ENCODE data around the gene RAD51B.
A peak's percentile ranks its signal among the peaks of the same experiment; 100 is the strongest.
"Not testable (repeated sequence)": the region's sequence is repeated elsewhere in the genome, so short reads cannot be mapped to it uniquely, and the experiment has no call there.

RAD51B gene

DNA sequence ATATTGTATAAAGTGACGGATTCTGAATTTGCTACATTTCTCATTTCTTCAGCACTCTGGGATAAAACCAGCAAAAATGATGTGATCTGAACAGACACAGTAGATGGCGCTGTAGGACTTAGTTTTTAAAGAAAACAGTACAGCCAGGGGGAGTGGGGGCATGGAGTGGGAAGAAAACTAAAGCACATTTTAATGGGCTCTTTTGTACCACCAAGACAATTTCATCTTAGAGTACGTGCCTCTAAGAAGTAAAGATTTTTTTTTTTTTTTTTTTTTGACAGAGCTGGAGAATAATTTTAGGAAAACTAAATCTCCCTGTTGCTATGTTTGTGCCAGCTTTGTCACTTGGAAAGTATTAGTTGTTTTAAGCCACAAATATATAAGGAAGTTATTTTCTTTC lies 124.4 kb downstream of the RAD51B start:
- peak; percentile 10 to 21 (median 18) for DNase-seq (ENCODE audit: low read depth in 4 of 4, low spot score in 1 of 4)

DNA sequence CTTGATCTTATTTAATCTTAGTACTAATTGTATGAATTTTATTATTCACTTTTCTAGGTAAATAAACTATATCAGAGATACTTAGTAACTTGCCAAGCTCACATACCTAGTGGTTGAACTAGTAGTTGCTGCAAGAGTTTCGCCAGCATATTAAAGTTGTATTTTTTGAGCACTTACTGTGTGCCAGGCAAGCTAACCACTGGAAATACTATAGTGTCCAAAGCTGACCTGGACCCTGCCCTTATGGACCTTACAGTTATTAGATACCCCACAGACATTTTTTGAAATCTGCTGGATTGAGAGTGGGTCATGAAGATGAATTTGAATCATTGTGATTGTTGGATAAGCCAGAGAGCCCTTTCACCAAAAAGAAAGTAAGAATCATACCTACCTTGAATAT lies 125.0 kb downstream of the RAD51B start:
- no peak for DNase-seq (ENCODE audit: low read depth in 4 of 4, low spot score in 1 of 4)

DNA sequence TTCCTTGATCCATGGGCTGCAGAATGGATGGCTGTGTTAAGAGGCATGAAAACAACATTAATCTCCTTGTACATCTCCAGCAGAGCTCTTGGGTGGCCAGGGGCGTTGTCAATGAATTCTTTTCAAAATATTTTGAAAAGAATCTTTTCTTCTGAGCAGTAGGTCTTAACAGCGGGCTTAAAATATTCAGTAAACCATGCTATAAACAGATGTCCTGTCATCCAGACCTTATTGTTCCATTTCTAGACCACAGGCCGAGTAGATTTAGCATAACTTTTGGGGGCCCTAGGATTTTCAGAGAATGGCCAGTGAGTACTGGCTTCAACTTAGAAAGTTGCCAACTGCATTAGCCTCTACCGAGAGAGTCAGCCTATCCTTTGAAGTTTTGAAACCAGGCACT lies 130.2 kb downstream of the RAD51B start:
- no peak for DNase-seq (ENCODE audit: low read depth in 4 of 4, low spot score in 1 of 4)

DNA sequence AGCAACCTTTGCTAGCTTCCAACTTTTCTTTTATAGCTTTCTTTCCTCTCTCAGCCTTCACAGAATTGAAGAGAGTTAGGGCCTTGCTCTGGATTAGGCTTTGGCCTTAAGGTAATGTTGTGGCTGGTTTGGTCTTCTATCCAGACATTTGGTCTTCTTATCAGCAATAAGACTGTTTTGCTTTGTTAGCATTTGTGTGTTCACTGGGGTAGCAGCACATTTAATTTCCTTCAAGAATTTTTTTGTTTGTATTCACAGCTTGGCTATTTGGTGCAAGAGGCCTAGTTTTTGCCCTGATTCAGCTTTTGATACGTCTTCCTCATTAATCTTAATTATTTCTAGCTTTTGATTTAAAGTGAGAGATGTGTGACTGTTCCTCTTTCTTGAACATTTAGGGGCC lies 130.8 kb downstream of the RAD51B start:
- DNase-seq (ENCODE audit: low read depth in 4 of 4, low spot score in 1 of 4): no peak

DNA sequence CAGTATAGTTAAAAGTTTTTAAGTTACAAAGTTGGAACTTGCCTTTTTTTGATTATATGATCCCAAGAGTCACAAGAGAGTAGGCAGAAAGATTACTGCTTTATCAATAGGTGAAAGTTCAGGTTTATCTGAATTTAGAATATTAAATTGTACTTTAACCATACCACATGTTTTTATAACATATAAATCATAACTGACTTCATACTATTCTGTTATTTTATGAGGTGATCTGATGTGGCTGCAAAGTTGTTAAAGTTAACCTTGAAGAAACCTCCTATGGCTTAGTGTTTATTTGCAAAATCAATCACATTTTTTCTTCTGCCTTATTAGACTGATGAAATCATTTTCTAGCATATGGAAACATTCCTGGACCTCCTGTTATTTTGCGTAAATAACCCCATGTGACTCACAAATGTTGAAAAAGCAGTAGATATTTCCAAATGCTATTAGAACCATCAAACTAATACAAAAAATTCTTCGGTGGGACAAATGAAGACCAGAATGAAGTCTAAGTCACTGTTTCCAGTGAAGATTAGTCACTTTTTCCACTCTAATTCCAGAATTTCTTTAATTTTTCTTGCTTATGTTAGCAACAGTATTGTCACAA lies 132.1 kb downstream of the RAD51B start:
- no peak for DNase-seq (ENCODE audit: low read depth in 4 of 4, low spot score in 1 of 4)

DNA sequence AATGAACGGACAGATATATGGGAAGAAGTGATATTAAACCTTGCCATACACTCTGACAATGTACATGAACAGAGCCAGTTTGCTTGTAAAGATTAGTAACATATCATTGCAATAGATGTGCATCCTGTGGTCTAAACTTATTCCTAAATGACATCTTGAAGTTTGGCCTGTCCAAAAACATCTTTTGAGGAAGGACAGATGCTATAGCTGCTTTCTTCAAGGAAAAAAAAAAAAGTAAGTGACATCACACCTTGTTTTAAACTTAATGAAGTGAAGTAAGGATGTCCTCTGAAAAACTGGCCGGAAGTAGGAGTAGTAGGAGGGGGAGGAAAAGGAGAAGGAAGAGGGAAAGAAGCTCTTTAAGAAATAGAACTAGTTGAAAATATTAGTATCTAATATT lies 132.8 kb downstream of the RAD51B start:
- DNase-seq (ENCODE audit: low read depth in 4 of 4, low spot score in 1 of 4): no peak

DNA sequence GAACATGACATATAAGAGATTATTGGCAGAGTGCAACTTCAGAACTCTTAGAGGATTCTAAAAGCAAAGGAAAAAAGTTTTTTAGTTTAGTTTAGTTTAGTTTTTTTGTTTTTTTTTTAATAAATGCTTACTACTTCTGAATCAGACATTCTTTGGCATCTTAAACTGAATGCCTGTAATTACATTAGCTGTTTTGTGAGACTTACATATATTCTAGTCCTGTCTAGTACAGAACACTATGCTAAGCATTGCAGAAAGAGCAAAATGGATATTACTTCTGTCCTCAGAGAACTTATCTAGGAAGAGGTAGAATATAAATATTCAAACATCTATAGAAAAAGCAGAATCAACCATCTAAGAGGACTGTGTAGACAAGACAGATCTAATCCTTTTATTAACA lies 133.2 kb downstream of the RAD51B start:
- no peak for DNase-seq (ENCODE audit: low read depth in 4 of 4, low spot score in 1 of 4)

DNA sequence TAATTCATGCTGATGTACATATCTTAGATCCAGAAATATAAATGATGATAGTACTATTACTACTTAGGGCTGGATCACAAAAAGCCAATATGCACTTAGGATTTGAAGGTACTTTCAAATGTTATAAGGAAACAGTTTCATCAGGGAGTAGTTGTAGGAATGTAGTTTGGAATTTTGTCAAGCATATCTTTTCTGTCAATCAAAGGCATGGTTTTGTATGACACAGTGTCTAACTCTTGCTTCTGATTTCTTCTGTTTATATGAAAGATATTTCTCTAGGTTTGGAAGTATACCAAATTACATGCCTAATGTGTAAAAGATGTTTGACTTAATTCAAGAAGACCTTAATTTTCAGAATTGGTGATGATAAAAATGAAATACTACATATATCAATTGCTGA lies 135.7 kb downstream of the RAD51B start:
- no peak for DNase-seq (ENCODE audit: low read depth in 4 of 4, low spot score in 1 of 4)

DNA sequence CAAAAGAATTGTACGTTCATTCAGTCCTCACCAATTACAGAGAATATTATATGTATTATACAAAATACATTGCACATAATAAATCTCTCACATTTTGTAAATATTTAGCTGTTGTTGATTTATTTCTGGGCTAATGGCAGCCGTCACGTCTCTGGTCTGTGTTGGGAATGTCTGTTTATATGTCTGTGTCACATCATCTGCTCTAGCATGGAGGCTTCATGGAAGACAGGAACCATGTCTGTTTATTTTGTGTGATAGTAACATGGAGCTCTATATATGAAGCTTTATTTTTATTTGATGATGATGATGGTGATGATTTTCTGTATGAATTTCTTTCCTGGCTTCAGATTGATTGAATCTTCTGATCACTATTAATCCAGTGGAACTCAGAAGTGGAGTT lies 138.4 kb downstream of the RAD51B start:
- DNase-seq (ENCODE audit: low read depth in 4 of 4, low spot score in 1 of 4): no peak

DNA sequence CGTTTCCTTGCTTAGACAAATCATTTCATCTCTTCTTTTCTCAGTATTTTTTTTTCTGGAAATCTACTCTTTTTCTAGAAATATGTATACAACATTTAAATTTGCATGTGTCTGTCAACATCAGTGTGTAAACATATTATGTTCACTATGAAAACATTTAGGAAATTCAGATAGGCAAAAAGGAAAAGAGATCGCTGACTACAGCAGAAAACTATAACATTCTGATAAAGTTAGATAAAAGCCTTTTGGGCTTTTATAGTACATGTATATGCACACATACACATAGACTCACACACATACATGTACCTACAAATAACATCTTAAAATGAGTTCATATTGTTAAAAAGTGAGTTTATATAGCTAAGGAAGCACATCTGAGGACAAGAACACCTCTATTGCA lies 142.1 kb downstream of the RAD51B start:
- no peak for DNase-seq (ENCODE audit: low read depth in 4 of 4, low spot score in 1 of 4)

DNA sequence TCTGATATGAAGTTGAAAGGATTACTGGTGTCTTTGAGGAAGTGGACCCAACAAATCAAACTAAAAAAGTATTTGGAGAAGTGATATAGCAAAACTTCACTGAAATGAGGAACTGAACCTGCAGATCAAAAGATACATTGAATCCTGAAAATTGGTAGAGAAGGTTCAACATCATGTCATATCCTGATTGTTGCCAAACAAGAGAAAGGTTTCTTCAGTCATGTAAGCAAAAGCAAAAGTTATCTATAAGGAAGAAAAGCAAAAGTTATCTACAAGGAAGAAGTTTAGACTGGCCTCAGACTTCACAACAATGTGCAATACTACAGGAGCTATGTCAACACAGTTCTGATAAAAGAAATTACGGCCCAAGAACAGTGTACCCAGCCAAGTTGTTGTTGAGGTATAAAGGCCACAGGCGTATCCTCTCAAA lies 142.7 kb downstream of the RAD51B start:
- DNase-seq (ENCODE audit: low read depth in 4 of 4, low spot score in 1 of 4): no peak

DNA sequence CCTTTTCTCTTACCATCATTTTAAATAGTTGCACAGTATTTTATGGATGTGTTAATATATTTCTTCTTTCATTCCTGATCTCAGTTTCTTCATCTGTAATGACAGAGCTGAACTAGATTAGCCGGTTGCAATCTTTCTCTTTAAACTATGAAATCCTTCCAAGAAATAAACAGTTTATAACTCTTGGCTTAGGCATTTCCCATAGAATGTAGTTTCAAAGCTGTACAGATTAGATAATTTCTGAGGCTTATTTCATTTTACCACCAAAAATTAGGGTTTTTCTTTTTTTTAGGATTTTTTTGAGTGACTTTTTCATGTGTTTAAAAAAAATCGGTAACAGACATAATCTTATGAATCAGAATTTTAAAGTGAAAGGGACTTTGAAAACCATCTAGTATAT lies 144.0 kb downstream of the RAD51B start:
- no peak for DNase-seq (ENCODE audit: low read depth in 4 of 4, low spot score in 1 of 4)

DNA sequence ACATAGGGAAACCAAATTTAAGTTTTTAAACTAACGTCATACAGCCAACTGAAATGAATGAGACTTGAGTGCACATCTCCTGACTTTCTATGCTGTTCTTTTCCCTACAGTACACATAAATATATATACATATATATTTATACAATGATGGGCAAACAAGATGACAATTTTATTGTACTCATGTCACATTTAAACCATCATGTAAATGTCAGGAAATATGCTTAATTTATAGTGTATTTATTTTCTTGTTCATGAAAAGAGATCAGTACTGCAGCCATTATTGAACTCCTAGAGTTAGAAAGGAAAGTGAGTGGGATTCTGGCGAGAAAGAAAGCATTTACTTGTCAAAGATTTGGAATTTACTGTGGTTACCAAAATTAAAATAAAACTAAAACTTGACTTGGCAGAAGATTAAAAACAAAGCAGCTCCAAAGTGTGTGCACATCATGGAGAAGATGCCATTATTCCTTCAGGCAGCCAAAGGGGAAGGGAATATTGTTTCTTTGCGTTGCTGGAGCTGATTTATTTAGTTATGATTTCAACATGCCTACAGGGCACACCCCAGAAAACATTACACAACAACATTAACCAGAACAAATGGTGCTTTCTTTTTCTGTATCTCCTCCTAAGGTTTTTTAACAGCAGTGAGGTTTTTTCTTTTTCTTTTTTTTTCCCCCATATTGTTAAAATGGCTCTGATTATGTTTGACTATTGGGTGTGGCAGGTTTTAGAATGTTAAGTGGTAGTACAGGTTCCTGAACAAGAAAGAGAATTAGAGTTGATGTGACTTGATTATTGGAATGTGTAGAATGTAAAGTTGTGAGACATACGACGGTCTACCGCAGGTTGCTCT lies 144.6 kb downstream of the RAD51B start:
- DNase-seq (ENCODE audit: low read depth in 4 of 4, low spot score in 1 of 4): no peak

DNA sequence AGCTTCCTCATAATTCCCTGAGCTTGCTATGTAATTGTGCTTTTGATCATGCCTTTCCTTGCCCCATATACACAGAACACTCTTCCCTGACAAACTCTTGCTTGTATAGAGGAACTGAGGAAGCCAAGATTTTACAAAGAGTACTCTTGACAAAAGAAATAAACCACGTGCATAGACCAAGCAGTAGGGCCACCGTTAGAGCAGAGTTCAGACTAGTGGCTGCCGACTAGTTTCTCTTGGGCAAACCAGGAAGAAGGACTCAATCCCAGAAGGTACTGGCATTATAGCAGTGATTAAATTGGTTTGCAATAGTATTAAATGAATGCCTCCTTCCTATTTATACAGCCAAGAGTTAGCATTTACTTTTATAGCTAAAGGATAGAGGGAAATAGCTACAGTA lies 146.1 kb downstream of the RAD51B start:
- DNase-seq (ENCODE audit: low read depth in 4 of 4, low spot score in 1 of 4): no peak

DNA sequence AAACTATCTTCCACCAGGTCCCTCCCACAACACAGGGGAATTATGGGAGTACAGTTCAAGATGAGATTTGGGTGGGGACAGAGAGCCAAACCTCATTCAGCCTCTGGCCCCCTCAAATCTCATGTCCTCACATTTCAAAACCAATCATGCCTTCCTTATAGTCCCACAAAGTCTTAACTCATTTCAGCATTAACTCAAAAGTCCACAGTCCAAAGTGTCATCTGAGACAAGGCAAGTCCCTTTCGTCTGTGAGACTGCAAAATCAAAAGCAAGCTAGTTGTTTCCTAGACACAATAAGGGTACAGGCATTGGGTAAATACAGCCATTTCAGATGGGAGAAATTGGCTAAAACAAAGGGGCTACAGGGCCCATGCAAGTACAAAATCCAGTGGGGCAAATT lies 147.6 kb downstream of the RAD51B start:
- DNase-seq (ENCODE audit: low read depth in 4 of 4, low spot score in 1 of 4): no peak

DNA sequence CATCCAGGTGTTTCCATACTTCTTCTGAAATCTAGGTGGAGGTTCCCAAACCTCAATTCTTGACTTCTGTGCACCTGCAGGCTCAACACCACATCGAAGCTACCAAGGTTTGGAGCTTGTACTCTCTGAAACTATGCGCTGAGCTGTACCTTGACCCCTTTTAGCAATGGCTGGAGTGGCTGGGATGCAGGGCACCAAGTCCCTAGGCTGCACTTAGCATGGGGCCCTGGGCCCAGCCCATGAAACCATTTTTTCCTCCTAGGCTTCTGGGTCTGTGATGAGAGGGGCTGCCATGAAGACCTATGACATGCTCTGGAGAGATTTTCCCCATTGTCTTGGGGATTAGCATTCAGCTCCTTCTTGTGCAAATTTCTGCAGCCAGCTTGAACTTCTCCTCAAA lies 148.4 kb downstream of the RAD51B start:
- DNase-seq (ENCODE audit: low read depth in 4 of 4, low spot score in 1 of 4): not testable (repeated sequence)

DNA sequence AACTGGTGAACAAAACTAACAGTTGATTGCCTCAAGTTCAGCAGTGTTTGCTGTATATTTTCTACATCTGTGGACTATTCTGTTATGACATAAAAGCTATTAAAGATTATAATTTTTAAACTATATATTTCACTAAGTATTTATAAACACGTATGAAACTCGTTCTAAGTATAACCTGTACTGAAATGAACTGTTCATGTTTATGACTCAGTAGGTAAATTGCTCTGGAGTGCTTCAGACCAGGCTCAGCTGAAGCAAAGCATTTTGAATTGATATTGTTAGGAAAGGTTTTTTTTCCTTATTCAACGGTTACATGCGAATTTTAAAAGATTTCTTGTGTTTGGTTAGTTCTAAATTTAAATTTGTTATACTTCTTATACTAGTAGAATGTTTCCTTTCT lies 151.3 kb downstream of the RAD51B start:
- DNase-seq (ENCODE audit: low read depth in 4 of 4, low spot score in 1 of 4): no peak

DNA sequence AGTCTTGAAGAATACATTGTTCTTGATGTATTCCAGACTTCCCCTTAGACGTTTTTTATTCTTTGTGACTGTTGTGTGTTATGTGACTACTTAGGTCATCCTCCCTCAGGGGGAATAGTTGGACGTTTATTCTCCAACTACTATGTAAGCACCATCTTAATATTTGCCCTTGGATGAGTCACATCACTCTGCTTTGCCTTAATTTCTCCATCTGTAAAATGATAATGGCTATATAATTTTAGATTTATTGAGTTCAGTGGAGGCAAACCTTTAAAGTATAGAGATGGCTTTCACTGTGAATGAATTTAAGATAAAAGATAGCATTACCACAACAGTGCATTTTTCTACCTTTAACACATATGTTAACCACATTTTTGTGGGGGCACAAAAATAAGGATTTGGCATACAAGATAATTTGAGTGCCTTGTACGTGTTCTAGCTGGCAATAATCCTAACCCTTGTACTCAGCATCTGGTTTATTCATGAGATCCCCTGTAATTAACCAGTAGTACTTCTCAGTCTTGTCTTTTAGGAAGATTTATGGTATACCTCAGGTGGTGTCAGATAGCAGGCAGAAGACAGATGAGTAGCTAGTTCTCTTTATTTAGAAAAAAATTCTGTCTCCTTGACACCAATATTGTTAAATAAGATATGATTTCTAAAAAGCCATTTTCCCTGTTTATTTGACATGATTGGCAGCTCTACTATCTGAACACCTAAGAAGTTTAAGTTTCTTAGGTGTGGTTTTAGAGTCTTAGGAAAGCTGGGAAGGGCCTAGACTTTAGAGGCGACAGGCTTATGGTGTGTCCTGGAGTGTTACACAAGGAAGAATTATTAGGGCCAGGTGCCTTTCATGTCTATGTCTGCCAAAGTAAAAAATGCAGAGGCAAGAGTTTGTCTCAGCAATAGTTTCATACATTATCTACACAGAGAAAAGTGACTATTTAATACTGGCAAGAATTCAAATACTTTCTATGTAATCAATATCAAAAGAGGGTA lies 152.3 kb downstream of the RAD51B start:
- no peak for DNase-seq (ENCODE audit: low read depth in 4 of 4, low spot score in 1 of 4)

DNA sequence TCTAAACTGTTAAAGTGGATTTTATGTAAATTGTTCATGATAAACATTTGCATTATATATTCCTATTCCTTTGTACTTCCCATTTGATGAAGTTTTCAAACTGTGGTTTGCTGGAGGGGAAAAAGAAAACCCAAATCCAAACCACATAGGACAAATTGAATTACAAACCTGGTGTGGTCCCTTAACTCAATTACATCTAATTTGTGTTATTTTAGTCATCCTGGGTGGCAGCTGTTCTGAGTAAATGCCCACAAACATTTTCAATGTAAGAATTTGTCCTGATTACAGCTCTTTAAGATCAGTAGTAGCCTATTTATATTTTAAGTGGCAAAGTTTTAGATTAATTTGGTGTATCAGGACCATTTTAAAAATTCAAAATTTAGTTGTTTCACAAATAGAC lies 153.9 kb downstream of the RAD51B start:
- no peak for DNase-seq (ENCODE audit: low read depth in 4 of 4, low spot score in 1 of 4)

DNA sequence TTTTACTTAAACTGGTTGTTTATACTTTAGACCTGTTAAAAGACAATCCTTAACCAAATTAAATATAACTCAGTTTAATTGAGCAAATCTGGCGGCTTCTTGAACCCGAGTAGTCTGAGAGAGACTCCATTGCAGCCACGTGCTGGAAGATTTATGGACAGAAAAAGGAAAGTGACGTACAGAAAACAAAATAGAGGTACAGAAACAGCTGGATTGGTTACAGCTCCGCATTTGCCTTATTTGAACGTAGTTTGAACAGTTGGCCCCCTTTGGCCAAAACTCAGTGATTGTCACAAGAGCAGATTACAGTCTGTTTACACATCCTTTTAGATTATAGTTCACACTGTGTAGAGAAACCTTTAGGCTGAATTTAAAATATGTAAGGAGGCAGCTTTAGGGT lies 155.9 kb downstream of the RAD51B start:
- DNase-seq (ENCODE audit: low read depth in 4 of 4, low spot score in 1 of 4): no peak

DNA sequence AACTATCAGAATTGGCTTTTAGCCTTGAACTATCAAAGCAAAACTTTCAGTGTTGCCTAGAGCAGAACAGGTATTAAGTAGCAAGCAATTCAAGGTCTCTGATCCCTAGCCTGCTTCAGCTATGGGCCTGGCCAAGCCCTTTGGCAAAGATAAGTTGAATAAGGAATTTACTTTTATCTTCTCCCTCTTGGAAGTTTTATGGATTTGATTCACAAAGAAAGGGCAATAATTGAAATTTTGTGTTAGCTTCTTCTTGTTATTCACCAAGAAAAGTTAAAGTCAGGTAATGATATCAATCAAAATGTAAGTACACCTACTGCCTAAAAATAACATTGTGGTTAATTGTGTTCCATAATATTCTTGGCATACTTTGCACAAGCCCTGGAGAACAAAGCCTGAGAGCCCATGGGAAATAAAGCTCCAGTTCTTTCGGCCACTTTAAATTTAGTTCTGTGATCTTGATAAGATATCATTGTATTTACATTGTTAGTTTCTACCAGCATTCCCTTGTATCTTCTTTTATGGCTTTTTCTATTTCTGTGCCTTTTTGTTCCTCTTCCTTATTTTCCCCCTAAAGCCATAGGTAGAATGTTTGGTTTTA lies 158.0 kb downstream of the RAD51B start:
- DNase-seq (ENCODE audit: low read depth in 4 of 4, low spot score in 1 of 4): no peak

Measured in stimulated activated CD4-positive, alpha-beta T cell treated with anti-CD3 and anti-CD28 coated beads, Interleukin-1b, Interleukin-23, amount 100 ng/mL, for 24 hours (primary cell).